Measurements from ENCODE around the gene SGMS2. TPM values are rescaled to one million over a fixed set of nuclear protein-coding genes. Genes with fewer than 3 reads are reported as not detected.

SGMS2 gene
- total RNA-seq, 1 donor from 2014 or later, result 1.1 TPM

- no peak for DNase-seq (ENCODE audit: low spot score)
- Mint-ChIP-seq H3K36me3 (ENCODE audit: low read depth) (no peaks in the 10 kb centered on the region), H3K27me3 (ENCODE audit: insufficient read depth) (no peaks in the 10 kb centered on the region), H3K4me3 (no peak overlapping the region), H3K4me1 (ENCODE audit: low read depth) (no peaks in the 10 kb centered on the region), H3K27ac (peak overlapping the region; percentile 25), H3K9me3 (no peaks in the 10 kb centered on the region)
- intact Hi-C loops (cut with micrococcal nuclease), result no loop called here
Measured at GRCh38 chr4:107862658-107863057, 37.9 kb downstream of the SGMS2 start.

GRCh38 chr4:107863416-107863815 lies 38.7 kb downstream of the SGMS2 start:
- Mint-ChIP-seq H3K4me1 (ENCODE audit: low read depth) (no peaks in the 10 kb centered on the region), H3K36me3 (ENCODE audit: low read depth) (no peaks in the 10 kb centered on the region), H3K27ac (no peak overlapping the region), H3K27me3 (ENCODE audit: insufficient read depth) (no peaks in the 10 kb centered on the region), H3K9me3 (no peaks in the 10 kb centered on the region), H3K4me3 (no peak overlapping the region)
- no peak for DNase-seq (ENCODE audit: low spot score)
- intact Hi-C loops (cut with micrococcal nuclease), result no loop called here

- no peaks in the 10 kb centered on the region for H3K9me3 Mint-ChIP-seq
- intact Hi-C loops (cut with micrococcal nuclease), result no loop called here
- DNase-seq (ENCODE audit: low spot score), result no peak
- H3K4me3 Mint-ChIP-seq, result no peak overlapping the region
- H3K36me3 Mint-ChIP-seq (ENCODE audit: low read depth), result no peaks in the 10 kb centered on the region
- H3K27me3 Mint-ChIP-seq (ENCODE audit: insufficient read depth), result no peaks in the 10 kb centered on the region
- H3K27ac Mint-ChIP-seq, result no peak overlapping the region
- H3K4me1 Mint-ChIP-seq (ENCODE audit: low read depth), result no peaks in the 10 kb centered on the region
Measured at GRCh38 chr4:107863850-107864371, 39.2 kb downstream of the SGMS2 start.

GRCh38 chr4:107866726-107867125 lies 42.0 kb downstream of the SGMS2 start:
- DNase-seq (ENCODE audit: low spot score), result no peak
- peaks cover under 1% of the 10 kb centered on the region for H3K27me3 Mint-ChIP-seq (ENCODE audit: insufficient read depth)
- H3K4me1 Mint-ChIP-seq (ENCODE audit: low read depth), result no peaks in the 10 kb centered on the region
- no peak overlapping the region for H3K4me3 Mint-ChIP-seq
- H3K36me3 Mint-ChIP-seq (ENCODE audit: low read depth), result no peaks in the 10 kb centered on the region
- H3K27ac Mint-ChIP-seq, result no peak overlapping the region
- H3K9me3 Mint-ChIP-seq, result no peaks in the 10 kb centered on the region
- intact Hi-C loops (cut with micrococcal nuclease), result no loop called here

- Mint-ChIP-seq H3K36me3 (ENCODE audit: low read depth) (no peaks in the 10 kb centered on the region), H3K27ac (no peak overlapping the region), H3K27me3 (ENCODE audit: insufficient read depth) (peaks cover 5% of the 10 kb centered on the region), H3K4me1 (ENCODE audit: low read depth) (no peaks in the 10 kb centered on the region), H3K9me3 (no peaks in the 10 kb centered on the region), H3K4me3 (no peak overlapping the region)
- intact Hi-C loops (cut with micrococcal nuclease), result no loop called here
- no peak for DNase-seq (ENCODE audit: low spot score)
Measured at GRCh38 chr4:107870236-107870635, 45.5 kb downstream of the SGMS2 start.

- no peak overlapping the region for H3K4me3 Mint-ChIP-seq
- no peaks in the 10 kb centered on the region for H3K9me3 Mint-ChIP-seq
- intact Hi-C loops (cut with micrococcal nuclease), result no loop called here
- H3K27ac Mint-ChIP-seq, result no peak overlapping the region
- peaks cover 5% of the 10 kb centered on the region for H3K27me3 Mint-ChIP-seq (ENCODE audit: insufficient read depth)
- no peaks in the 10 kb centered on the region for H3K36me3 Mint-ChIP-seq (ENCODE audit: low read depth)
- no peaks in the 10 kb centered on the region for H3K4me1 Mint-ChIP-seq (ENCODE audit: low read depth)
- no peak for DNase-seq (ENCODE audit: low spot score)
Measured at GRCh38 chr4:107870916-107871786, 46.4 kb downstream of the SGMS2 start.

GRCh38 chr4:107874024-107874423 lies 49.3 kb downstream of the SGMS2 start:
- DNase-seq (ENCODE audit: low spot score), result no peak
- no peaks in the 10 kb centered on the region for H3K36me3 Mint-ChIP-seq (ENCODE audit: low read depth)
- H3K27me3 Mint-ChIP-seq (ENCODE audit: insufficient read depth), result peaks cover 5% of the 10 kb centered on the region
- no peaks in the 10 kb centered on the region for H3K4me1 Mint-ChIP-seq (ENCODE audit: low read depth)
- H3K4me3 Mint-ChIP-seq, result no peak overlapping the region
- intact Hi-C loops (cut with micrococcal nuclease), result no loop called here
- H3K27ac Mint-ChIP-seq, result no peak overlapping the region
- no peaks in the 10 kb centered on the region for H3K9me3 Mint-ChIP-seq

- Mint-ChIP-seq H3K4me1 (ENCODE audit: low read depth) (no peaks in the 10 kb centered on the region), H3K4me3 (no peak overlapping the region)
- intact Hi-C loops (cut with micrococcal nuclease), result no loop called here
Measured at GRCh38 chr4:107876099-107876498, 51.4 kb downstream of the SGMS2 start.

GRCh38 chr4:107877361-107877760 lies 52.6 kb downstream of the SGMS2 start:
- no peak for DNase-seq (ENCODE audit: low spot score)
- Mint-ChIP-seq H3K4me3 (no peak overlapping the region), H3K9me3 (no peaks in the 10 kb centered on the region), H3K36me3 (ENCODE audit: low read depth) (no peaks in the 10 kb centered on the region), H3K27me3 (ENCODE audit: insufficient read depth) (no peaks in the 10 kb centered on the region), H3K27ac (no peak overlapping the region), H3K4me1 (ENCODE audit: low read depth) (no peaks in the 10 kb centered on the region)
- intact Hi-C loops (cut with micrococcal nuclease), result no loop called here

More at GRCh38 chr4:107876099-107876498, 51.4 kb downstream of the SGMS2 start:
- DNase-seq (ENCODE audit: low spot score), result no peak
- Mint-ChIP-seq H3K36me3 (ENCODE audit: low read depth) (no peaks in the 10 kb centered on the region), H3K9me3 (no peaks in the 10 kb centered on the region), H3K27ac (no peak overlapping the region), H3K27me3 (ENCODE audit: insufficient read depth) (peaks cover 5% of the 10 kb centered on the region)

- Mint-ChIP-seq H3K4me1 (ENCODE audit: low read depth) (no peaks in the 10 kb centered on the region), H3K9me3 (peaks cover 10% of the 10 kb centered on the region), H3K36me3 (ENCODE audit: low read depth) (no peaks in the 10 kb centered on the region), H3K4me3 (no peak overlapping the region), H3K27ac (no peak overlapping the region), H3K27me3 (ENCODE audit: insufficient read depth) (peaks cover 3% of the 10 kb centered on the region)
- intact Hi-C loops (cut with micrococcal nuclease), result no loop called here
- DNase-seq (ENCODE audit: low spot score), result no peak
Measured at GRCh38 chr4:107885865-107886264, 61.1 kb downstream of the SGMS2 start.

GRCh38 chr4:107888237-107888636 lies 63.5 kb downstream of the SGMS2 start:
- Mint-ChIP-seq H3K36me3 (ENCODE audit: low read depth) (no peaks in the 10 kb centered on the region), H3K4me3 (no peak overlapping the region), H3K9me3 (peaks cover 17% of the 10 kb centered on the region), H3K4me1 (ENCODE audit: low read depth) (no peaks in the 10 kb centered on the region), H3K27ac (no peak overlapping the region), H3K27me3 (ENCODE audit: insufficient read depth) (no peaks in the 10 kb centered on the region)
- DNase-seq (ENCODE audit: low spot score), result no peak
- intact Hi-C loops (cut with micrococcal nuclease), result no loop called here

- no peak overlapping the region for H3K27ac Mint-ChIP-seq
- no peaks in the 10 kb centered on the region for H3K36me3 Mint-ChIP-seq (ENCODE audit: low read depth)
- no peaks in the 10 kb centered on the region for H3K27me3 Mint-ChIP-seq (ENCODE audit: insufficient read depth)
- H3K9me3 Mint-ChIP-seq, result peaks cover 17% of the 10 kb centered on the region
- DNase-seq (ENCODE audit: low spot score), result no peak
- no peak overlapping the region for H3K4me3 Mint-ChIP-seq
- H3K4me1 Mint-ChIP-seq (ENCODE audit: low read depth), result no peaks in the 10 kb centered on the region
- intact Hi-C loops (cut with micrococcal nuclease), result no loop called here
Measured at GRCh38 chr4:107890779-107891178, 66.0 kb downstream of the SGMS2 start.

GRCh38 chr4:107891299-107891698 lies 66.6 kb downstream of the SGMS2 start:
- no peak overlapping the region for H3K4me3 Mint-ChIP-seq
- no peaks in the 10 kb centered on the region for H3K27me3 Mint-ChIP-seq (ENCODE audit: insufficient read depth)
- no peak overlapping the region for H3K27ac Mint-ChIP-seq
- no peaks in the 10 kb centered on the region for H3K36me3 Mint-ChIP-seq (ENCODE audit: low read depth)
- peaks cover 4% of the 10 kb centered on the region for H3K4me1 Mint-ChIP-seq (ENCODE audit: low read depth)
- H3K9me3 Mint-ChIP-seq, result peaks cover 17% of the 10 kb centered on the region
- intact Hi-C loops (cut with micrococcal nuclease), result no loop called here
- no peak for DNase-seq (ENCODE audit: low spot score)

All from activated T-helper 1 cell treated with anti-CD3 and anti-CD28 coated beads, Interleukin-12 subunit alpha, Interleukin-12 subunit beta, Interleukin-2, Interleukin-4 antibody, amounts not matched to agents 30 ng/mL and 10 ng/mL and 1 ng/mL, durations not matched to agents 14 hours and 24 hours and 36 hours (primary cell).